Measurements from ENCODE around the gene SOST. TPM values are rescaled to one million over a fixed set of nuclear protein-coding genes. Genes with fewer than 3 reads are reported as not detected.

The SOST gene
- total RNA-seq, 1 donor from 2014 or later = not detected

DNA sequence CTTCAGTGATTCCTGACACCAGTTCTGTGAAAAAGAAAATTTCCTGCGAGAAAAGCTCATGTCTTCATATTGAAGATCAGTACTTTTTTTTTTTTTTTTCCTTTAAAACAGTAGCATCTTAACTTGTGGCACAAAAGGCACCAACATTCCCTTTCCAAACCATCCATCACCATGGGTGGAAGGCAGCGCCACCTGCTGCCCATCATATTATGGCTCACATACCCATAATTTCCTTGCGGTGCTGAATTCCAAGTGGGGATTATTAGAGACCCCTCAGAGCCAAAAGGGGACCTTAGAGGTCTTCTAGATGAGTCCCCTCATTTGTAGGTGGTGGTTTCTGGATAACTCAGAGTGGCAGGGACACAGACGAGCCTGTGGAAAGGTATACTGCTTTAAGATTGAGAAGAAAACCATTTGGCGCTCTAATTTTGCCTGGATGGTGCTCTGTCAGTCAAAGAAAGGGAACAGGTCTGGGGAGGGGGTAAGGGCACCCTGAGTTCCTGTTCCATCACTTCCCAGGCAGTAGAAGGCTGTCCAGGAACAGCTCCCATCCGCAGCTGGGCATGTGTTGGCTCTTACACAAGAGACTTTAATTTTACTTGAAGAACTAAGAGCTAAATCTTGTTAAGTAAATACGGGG lies 7.9 kb upstream of the SOST start:
- Mint-ChIP-seq H3K9me3 (ENCODE audit: low read depth) (no peaks in the 10 kb centered on the region), H3K27me3 (ENCODE audit: low read depth) (no peaks in the 10 kb centered on the region), H3K4me1 (ENCODE audit: low read depth) (no peaks in the 10 kb centered on the region), H3K36me3 (ENCODE audit: low read depth) (peaks cover 15% of the 10 kb centered on the region), H3K27ac (ENCODE audit: unreplicated experiment) (no peak overlapping the region), H3K4me3 (ENCODE audit: unreplicated experiment) (no peak overlapping the region)
- TF ChIP-seq, protein P1, sequence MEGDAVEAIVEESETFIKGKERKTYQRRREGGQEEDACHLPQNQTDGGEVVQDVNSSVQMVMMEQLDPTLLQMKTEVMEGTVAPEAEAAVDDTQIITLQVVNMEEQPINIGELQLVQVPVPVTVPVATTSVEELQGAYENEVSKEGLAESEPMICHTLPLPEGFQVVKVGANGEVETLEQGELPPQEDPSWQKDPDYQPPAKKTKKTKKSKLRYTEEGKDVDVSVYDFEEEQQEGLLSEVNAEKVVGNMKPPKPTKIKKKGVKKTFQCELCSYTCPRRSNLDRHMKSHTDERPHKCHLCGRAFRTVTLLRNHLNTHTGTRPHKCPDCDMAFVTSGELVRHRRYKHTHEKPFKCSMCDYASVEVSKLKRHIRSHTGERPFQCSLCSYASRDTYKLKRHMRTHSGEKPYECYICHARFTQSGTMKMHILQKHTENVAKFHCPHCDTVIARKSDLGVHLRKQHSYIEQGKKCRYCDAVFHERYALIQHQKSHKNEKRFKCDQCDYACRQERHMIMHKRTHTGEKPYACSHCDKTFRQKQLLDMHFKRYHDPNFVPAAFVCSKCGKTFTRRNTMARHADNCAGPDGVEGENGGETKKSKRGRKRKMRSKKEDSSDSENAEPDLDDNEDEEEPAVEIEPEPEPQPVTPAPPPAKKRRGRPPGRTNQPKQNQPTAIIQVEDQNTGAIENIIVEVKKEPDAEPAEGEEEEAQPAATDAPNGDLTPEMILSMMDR (IDR thresholded peaks at IDR 0.05) = peak; percentile 86
- DNase-seq (ENCODE audit: low spot score) = no peak

GRCh38 chr17:43760254-43760852 lies 1.8 kb upstream of the SOST start:
- no peak overlapping the region for H3K4me3 Mint-ChIP-seq (ENCODE audit: unreplicated experiment)
- no peaks in the 10 kb centered on the region for H3K9me3 Mint-ChIP-seq (ENCODE audit: low read depth)
- TF ChIP-seq, protein P1 (IDR thresholded peaks at IDR 0.05) = peak; percentile 100
- no peak for DNase-seq (ENCODE audit: low spot score)
- peaks cover 11% of the 10 kb centered on the region for H3K4me1 Mint-ChIP-seq (ENCODE audit: low read depth)
- peak overlapping the region; percentile 24 for H3K27ac Mint-ChIP-seq (ENCODE audit: unreplicated experiment)
- H3K36me3 Mint-ChIP-seq (ENCODE audit: low read depth) = no peaks in the 10 kb centered on the region
- peaks cover 16% of the 10 kb centered on the region for H3K27me3 Mint-ChIP-seq (ENCODE audit: low read depth)

DNA sequence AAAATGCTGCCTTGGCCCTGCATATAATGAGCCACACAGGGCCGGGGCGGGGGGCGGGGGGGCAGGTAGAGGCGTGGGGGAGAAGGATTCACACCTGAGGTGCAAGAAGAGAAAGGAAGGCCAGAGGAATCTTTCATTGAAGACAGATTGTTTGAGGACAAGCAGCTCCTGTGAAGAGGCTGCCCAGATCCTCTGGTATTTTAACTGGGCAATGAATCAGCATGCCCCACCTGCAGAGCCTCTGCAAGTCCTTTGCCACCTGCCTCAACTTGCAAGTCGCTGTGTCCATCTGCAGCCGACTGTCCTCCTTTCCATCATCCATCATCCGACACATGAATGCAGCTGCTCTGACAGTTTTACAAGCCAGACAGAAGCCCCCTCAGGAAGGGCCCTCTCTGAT lies 1.2 kb upstream of the SOST start:
- Mint-ChIP-seq H3K27ac (ENCODE audit: unreplicated experiment) (no peak overlapping the region), H3K27me3 (ENCODE audit: low read depth) (peaks cover 16% of the 10 kb centered on the region), H3K9me3 (ENCODE audit: low read depth) (no peaks in the 10 kb centered on the region), H3K36me3 (ENCODE audit: low read depth) (no peaks in the 10 kb centered on the region), H3K4me3 (ENCODE audit: unreplicated experiment) (no peak overlapping the region), H3K4me1 (ENCODE audit: low read depth) (peaks cover 11% of the 10 kb centered on the region)
- no peak for DNase-seq (ENCODE audit: low spot score)
- TF ChIP-seq, protein P1 (IDR thresholded peaks at IDR 0.05) = no peak

GRCh38 chr17:43758086-43758485 lies 505 bp downstream of the SOST start:
- H3K4me3 Mint-ChIP-seq (ENCODE audit: unreplicated experiment) = no peak overlapping the region
- H3K27ac Mint-ChIP-seq (ENCODE audit: unreplicated experiment) = no peak overlapping the region
- DNase-seq (ENCODE audit: low spot score) = no peak
- H3K27me3 Mint-ChIP-seq (ENCODE audit: low read depth) = peaks cover 16% of the 10 kb centered on the region
- H3K9me3 Mint-ChIP-seq (ENCODE audit: low read depth) = no peaks in the 10 kb centered on the region
- TF ChIP-seq, protein P1 (IDR thresholded peaks at IDR 0.05) = no peak
- peaks cover 11% of the 10 kb centered on the region for H3K4me1 Mint-ChIP-seq (ENCODE audit: low read depth)
- no peaks in the 10 kb centered on the region for H3K36me3 Mint-ChIP-seq (ENCODE audit: low read depth)

GRCh38 chr17:43757171-43757660 lies 1.4 kb downstream of the SOST start:
- Mint-ChIP-seq H3K36me3 (ENCODE audit: low read depth) (no peaks in the 10 kb centered on the region), H3K4me1 (ENCODE audit: low read depth) (peaks cover 11% of the 10 kb centered on the region), H3K27me3 (ENCODE audit: low read depth) (peaks cover 16% of the 10 kb centered on the region), H3K27ac (ENCODE audit: unreplicated experiment) (no peak overlapping the region), H3K9me3 (ENCODE audit: low read depth) (no peaks in the 10 kb centered on the region), H3K4me3 (ENCODE audit: unreplicated experiment) (no peak overlapping the region)
- DNase-seq (ENCODE audit: low spot score) = no peak
- TF ChIP-seq, protein P1 (IDR thresholded peaks at IDR 0.05) = no peak

Data from chondrocyte (in vitro differentiated cells).